Heart left ventricle (tissue), 13 donors: ENCODE data around the gene CHST11.

Source experiments
- POLR2A ChIP-seq, 2 donors: fragments of 450-650 bp; IDR thresholded peaks; one replicate each; pipeline ENCODE4 v1.6.1; 2017; ENCODE audit warnings: antibody characterized with exemption in 2 of 2, mild to moderate bottlenecking in 2 of 2, moderate library complexity in 2 of 2
- TF ChIP-seq, protein P1 (sequence below), 12 donors: fragments of 200-600 bp; sonication (generic) in 4 of 12; IDR thresholded peaks; one replicate each; pipeline versions ENCODE4 v1.5.0 to v1.8.0; 2018 to 2022; ENCODE audit warnings: antibody characterized with exemption in 12 of 12, mild to moderate bottlenecking in 5 of 12
- donor health status: ischemic (EF 13 %, LVEDD 7.1; RV severe dilation, severe dysfunction).
- donor health status: DM: no; HTN: yes; CAD: no.
- donor health status: DM: no; HTN: no; CAD: no.
- donor health status: ischemic (EF 25% LVEDD 6.9; RV normal size, moderate dysfunction).
- donor health status: ischemic (EF 25% LVEDD 5.7; RV mildly dilated, moderate dysfunction).
- donor health status: ischemic (EF 35%, LVEDD 5.7; RV mildly dilated, moderate dysfunction).
- donor health status: nonischemic (EF 11% LVEDD 7.7; RV severe dilation, severe dysfunction).
- donor health status: DM: yes; HTN: yes; CAD: no.
- donor health status: PGD.
- donor health status: ischemic (EF 29% LVEDD 5.4; RV normal size, mild dysfunction).
- donor health status: nonischemic (EF 23%, LVEDD 6.1; RV moderate dilation, normal function).

DNA sequence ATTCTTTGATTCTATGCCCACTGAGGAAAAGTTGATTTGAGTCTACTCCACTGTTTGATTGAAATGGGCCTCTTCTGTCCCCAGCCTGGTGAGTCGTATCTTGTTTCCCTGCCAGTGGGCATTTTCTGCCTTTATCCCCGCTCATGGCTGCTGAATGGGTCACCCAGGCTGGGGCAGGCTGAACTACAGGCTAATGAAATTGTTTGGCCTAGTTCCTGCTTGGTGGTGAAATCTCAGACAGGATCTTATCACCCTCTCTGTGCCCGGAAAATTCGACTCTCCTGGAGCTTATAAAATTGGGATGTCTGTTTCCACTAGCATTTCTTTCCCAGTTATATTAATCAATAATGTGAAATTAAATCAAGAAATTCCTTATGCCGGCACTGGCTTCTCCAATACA, 65.0 kb downstream of the CHST11 start:
- TF ChIP-seq, protein P1, sequence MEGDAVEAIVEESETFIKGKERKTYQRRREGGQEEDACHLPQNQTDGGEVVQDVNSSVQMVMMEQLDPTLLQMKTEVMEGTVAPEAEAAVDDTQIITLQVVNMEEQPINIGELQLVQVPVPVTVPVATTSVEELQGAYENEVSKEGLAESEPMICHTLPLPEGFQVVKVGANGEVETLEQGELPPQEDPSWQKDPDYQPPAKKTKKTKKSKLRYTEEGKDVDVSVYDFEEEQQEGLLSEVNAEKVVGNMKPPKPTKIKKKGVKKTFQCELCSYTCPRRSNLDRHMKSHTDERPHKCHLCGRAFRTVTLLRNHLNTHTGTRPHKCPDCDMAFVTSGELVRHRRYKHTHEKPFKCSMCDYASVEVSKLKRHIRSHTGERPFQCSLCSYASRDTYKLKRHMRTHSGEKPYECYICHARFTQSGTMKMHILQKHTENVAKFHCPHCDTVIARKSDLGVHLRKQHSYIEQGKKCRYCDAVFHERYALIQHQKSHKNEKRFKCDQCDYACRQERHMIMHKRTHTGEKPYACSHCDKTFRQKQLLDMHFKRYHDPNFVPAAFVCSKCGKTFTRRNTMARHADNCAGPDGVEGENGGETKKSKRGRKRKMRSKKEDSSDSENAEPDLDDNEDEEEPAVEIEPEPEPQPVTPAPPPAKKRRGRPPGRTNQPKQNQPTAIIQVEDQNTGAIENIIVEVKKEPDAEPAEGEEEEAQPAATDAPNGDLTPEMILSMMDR (IDR thresholded peaks at IDR 0.05) = no peak
- no peak for TF ChIP-seq POLR2A (IDR thresholded peaks at IDR 0.05)
